ENCODE data around the gene ADGRG7.

ADGRG7 gene

DNA sequence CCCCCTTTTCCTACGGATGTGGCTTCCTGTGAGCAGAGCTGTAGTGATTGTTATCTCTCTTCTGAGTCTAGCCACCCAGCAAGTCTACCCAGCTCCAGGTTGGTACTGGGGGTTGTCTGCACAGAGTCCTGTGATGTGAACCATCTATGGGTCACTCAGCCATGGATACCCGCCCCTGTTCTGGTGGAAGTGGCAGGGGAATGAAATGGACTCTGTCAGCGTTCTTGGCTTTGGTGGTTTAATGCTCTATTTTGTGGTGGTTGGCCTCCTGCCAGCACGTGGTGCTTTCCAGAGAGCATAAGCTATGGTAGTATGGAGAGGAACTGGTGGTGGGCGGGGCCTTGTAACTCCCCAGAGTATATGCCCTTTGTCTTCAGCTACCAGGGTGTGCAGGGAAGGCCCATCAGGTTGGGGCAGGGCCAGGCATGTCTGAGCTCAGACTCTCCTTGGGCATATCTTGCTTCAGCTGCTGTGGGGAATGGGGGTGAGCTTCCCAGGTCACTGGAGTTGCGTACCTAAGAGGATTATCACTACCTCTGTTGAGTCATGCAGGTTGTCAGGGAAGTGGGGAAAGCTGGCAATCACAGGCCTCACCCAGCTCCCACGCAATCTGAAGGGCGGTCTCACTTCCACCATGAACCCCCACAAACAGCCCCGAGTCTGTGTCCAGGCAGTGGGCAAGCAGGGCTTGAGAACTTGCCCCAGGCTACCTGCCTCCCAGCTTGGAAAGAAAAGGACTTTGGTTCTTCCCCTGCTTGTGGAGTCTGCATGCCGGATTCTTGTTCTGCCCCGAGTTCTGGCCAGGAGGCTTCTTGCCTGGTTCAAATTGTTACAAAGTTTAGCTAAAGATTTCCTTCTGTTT lies 9.0 kb upstream of the ADGRG7 start:
- DNase-seq, result no peak

DNA sequence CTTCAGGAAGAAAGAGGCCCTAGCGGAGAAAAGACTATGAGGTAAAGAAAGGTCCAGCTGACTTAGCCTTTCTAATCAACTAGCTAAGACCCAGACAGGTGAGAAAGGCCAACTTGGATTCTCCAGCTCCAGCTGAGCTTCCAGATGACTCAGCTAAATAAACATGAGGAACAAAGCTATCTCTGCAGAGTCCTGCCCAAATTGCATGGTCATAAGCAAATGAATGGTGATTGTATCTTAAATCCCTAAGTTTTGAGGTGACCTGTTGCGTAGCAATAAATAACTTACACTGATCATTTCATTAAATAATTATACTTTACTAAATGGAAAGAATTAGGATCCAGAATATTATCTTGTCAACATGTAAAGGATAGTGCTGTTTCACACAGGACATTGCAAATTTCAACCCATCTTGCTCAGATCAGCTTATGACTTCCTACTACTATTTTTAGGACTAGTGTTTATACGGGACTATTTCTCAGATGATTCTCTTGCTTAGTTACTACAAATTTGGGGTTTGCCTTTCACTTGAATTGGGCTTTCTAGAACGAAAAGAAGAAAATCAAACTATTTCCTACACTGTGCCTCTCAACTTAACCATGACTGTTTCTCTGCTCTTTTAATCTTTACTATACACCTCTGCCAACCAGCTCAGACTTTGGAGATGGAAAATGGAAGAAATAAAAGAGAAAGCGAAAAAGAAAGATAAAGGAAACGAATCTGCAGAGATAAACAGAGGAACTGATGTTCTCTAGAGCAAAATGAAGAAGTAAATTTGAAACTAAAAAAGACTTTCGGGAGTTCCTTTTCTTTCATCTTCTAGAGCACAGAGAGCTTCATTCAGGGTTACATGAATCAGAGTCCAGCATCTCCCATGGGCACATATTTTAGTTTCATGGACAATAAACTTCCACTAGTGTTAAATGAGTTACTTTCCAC lies 6.6 kb upstream of the ADGRG7 start:
- no peak for DNase-seq

DNA sequence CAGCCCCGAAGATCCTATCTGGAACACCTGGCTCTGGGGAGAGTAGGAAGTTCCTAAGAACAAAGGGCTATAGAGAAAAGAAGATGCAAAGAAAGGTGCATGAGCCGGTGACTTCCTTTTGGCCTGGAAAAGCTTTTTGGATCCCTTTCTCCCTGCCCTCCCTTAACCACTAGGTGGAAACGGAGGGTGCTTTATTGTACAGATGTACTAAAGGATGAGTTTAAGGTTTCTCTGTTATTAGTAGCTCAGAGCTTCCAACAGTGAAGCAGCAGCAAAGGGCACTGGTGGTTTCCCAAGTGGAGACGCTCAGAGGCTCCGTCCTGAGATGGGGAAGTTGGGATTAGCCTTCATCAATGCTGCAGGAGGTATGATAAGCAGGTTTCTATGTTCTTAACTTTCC lies 5.9 kb upstream of the ADGRG7 start:
- no peak for DNase-seq

- DNase-seq, result no peak
Observed at GRCh38 chr3:100605358-100605757, 4.0 kb upstream of the ADGRG7 start.

- no peak for DNase-seq
Observed at GRCh38 chr3:100606894-100607512, 2.4 kb upstream of the ADGRG7 start.

GRCh38 chr3:100609963-100610362 lies 562 bp downstream of the ADGRG7 start:
- no peak for DNase-seq

- DNase-seq, result no peak
Observed at GRCh38 chr3:100611221-100611620, 1.8 kb downstream of the ADGRG7 start.

DNA sequence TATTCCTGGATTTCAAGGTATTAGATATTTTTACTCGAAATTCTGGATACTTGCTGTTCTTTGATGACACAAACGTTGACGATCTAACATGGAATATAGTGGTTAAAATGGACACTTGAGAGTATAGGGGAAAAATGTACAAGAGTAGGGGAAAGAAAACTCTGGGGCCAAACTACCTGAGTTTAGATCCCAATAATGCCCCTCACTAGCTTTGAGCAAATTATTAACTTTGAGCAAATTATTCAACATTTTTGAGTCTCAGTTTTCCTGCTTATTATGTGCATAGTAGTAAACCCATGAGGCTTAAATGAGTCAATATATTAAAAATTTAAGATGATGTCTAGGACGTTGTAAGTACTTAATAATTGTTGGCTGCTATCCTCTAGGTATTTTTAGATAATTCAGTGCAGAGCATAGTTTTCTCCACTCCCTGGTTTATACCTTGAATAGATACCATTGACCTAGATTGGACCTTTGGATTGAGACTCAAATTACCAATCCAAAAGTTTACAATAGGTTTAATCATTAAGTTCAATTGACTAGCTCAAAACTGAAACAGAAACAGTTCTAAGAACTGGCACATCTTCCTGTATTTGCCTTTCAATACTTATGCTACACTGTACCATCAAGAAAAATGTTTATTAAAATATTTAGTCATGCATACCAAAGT lies 4.5 kb downstream of the ADGRG7 start:
- no peak for DNase-seq

- no peak for DNase-seq
Observed at GRCh38 chr3:100614941-100615340, 5.5 kb downstream of the ADGRG7 start.

- no peak for DNase-seq
Observed at GRCh38 chr3:100615684-100616083, 6.3 kb downstream of the ADGRG7 start.

DNA sequence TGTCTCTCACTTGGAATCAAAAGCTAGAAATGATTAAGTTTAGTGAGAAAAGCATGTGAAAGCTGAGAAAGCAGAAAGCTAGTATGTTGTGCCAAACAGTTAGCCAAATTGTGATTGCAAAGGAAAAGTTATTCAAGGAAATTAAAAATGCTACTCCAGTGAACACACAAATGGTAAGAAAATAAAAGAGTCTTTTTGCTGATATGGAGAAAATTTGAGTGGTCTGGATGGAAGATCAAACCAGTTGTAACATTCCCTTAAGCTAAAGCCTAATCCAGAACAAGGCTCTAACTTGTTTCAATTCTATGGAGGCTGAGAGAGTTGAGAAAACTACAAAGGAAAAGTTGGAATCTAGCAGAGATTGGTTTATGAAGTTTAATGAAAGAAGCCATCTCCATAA lies 11.8 kb downstream of the ADGRG7 start:
- DNase-seq, result no peak

DNA sequence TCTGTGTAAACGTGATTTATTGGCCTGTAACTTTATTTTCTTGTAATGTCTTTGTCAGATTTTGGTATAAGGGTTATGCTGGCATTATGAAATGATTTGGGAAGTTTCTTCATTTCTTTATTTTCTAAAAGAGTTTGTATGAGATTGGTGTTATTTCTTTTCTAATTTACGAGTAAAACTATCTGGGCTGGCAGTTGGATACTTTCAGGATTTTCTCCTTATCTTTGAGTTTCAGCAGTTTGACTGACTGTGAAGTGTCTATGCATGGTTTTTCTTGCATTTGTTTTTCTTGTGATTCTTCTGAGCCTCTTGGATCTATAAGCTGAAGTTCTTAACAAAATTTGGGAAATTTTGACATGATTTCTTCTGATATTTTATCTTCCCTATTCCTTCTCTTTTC lies 18.1 kb downstream of the ADGRG7 start:
- no peak for DNase-seq

GRCh38 chr3:100629421-100630127 lies 20.2 kb downstream of the ADGRG7 start:
- DNase-seq, result no peak

DNA sequence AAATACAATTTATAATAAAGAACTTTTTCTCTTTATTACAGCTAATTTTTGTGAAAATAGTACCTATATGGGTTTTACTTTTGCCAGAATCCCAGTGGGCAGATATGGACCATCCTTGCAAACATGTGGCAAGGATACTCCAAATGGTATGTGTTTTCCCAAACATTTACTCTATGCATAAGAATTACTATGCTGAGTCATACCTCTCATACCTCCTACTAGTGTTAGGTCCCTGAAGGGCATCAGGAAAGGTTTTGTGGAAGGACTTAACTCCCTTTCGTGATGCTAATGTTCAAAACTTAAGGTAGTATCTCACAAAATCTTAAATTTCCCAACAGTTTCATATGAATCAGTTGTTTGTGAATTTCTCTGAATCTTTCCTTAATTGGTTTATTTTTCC lies 21.3 kb downstream of the ADGRG7 start:
- no peak for DNase-seq

DNA sequence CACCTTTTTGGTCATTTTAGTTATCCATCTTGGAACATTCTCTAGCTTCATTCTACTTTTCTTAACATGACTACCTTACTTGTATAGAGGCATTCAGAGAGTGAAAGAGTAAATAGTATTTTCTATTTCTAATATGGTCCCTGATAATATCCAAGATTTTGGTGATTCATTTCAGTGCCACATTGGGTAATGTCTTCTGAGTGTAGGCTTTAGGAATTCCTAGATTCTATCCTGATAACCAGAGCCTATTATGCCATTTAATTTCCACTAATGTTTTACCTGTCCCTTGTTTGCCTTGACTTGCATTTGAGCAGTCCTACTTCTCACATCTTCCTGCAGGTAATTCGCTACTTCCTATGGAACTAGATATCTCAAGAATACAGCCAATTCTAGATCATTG lies 21.8 kb downstream of the ADGRG7 start:
- no peak for DNase-seq

- no peak for DNase-seq
Observed at GRCh38 chr3:100634493-100635272, 25.3 kb downstream of the ADGRG7 start.

DNA sequence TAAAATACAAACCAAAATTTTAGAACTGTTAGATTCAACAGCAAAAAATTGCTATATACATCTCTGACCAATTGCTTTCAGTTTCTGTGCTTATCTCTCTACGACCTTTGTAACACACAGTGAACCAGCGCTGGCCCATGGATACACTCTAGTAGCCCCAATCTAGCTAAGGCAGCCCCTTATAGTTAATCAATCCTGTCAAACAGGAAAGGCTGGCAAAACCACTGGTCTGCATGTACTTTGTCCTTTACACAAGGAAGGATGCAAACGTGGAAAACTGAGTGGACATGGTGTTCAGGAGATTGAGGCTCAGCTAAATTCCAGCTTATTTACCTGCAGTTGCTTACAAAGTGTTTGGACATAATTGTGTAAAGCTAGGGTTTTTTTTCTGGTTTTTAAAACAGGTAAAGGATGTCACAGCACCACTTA lies 25.9 kb downstream of the ADGRG7 start:
- no peak for DNase-seq

DNA sequence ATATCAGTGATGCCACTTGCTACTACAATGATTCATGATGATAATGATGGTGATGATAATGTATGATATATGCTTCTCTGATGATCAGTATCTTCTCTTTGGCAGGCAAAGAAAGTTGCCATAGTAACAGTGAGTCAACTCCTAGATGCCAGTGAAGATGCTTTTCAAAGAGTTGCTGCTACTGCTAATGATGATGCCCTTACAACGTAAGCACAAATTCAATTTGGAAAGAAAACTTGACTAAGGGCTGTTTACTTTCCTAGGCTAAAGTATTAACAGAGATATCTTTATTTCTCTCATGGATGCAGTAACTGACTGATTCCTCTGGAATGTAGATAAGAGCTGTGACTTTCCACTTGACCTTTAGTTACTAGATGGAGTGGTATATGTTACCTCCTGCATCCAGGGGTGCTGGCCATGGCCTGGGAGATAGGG lies 27.8 kb downstream of the ADGRG7 start:
- DNase-seq, result no peak

- no peak for DNase-seq
Observed at GRCh38 chr3:100640633-100641032, 31.2 kb downstream of the ADGRG7 start.

DNA sequence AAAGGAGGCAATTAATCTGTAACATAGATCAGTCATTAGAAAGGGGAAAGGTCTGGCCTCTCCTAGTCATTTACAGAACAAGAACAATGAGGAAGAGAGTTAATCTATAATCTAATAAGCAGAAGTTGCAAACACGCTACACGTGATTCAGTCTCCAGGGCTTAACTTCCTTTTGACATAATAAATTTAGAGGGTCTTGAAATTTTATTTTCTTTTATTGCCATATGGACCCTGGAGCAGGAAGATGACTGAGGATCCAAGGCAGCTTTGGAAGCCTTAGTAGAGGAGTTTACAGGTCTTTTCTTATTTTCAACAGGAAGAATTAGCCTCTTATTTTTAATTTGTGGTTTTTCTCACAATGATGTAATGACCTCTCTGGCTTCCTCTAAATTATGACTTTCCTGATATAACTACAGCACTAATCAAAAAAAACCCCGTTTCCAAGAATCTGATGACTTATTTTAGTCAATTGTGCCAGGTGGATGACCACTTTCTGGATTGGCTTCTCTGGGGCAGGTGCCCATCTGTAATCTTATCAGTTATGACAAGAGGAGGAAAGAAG lies 32.2 kb downstream of the ADGRG7 start:
- no peak for DNase-seq

DNA sequence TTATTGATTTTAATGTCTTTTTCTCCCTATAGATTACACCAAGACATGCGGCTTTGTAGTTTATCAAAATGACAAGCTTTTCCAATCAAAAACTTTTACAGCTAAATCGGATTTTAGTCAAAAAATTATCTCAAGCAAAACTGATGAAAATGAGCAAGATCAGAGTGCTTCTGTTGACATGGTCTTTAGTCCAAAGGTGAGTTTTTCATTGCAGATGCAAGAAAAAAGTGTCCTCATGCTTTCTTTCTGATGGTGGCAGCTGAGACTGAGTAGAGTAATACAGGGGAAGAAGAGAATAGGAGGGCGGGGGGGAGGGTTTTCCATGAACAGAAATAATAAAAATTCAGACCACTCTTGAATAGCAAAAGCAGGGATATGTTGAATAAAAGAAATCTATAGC lies 36.5 kb downstream of the ADGRG7 start:
- no peak for DNase-seq

All from C1 segment of cervical spinal cord (tissue), 14 donors.